GM12891 (cell line): ENCODE results near the gene ZNF440.
"Not testable (repeated sequence)": the region's sequence is repeated elsewhere in the genome, so short reads cannot be mapped to it uniquely, and the experiment has no call there.

Experiments used
- DNase-seq: peaks from one replicate; pipeline ENCODE4 v3.0.0; 2011; ENCODE audit warnings: low spot score; ENCODE audit not compliant: insufficient read length
- FAIRE-seq: peaks from 2 replicates; lab custom pipeline; 2011; peaks lifted over from hg19 to GRCh38; lab: Jason Lieb, UNC
- PAX5 ChIP-seq: IDR thresholded peaks from 2 replicates; pipeline ENCODE4 v1.6.1; 2011; ENCODE audit warnings: low read length, moderate library complexity, mild to moderate bottlenecking; ENCODE audit not compliant: insufficient read depth, severe bottlenecking
- POLR2A ChIP-seq: IDR thresholded peaks from 2 replicates; pipeline ENCODE4 v1.6.1; 2011; ENCODE audit warnings: low read depth, low read length, control low read depth
- POLR2AphosphoS5 ChIP-seq: IDR thresholded peaks from 2 replicates; pipeline ENCODE4 v1.6.1; 2011; ENCODE audit warnings: low read depth, low read length, control low read depth
- POU2F2 ChIP-seq: IDR thresholded peaks from 2 replicates; pipeline ENCODE4 v1.6.1; 2011; ENCODE audit warnings: low read depth, mild to moderate bottlenecking, control low read depth, low read length, moderate library complexity
- SPI1 ChIP-seq: IDR thresholded peaks from 2 replicates; pipeline ENCODE4 v1.6.1; 2011; ENCODE audit warnings: low read depth, low read length, control low read depth
- TAF1 ChIP-seq: IDR thresholded peaks from 2 replicates; pipeline ENCODE4 v1.6.1; 2011; ENCODE audit warnings: low read depth, low read length, control low read depth

Gene ZNF440

GRCh38 chr19:11821474-11822109 lies 7.5 kb downstream of the ZNF440 start:
- no peak for FAIRE-seq
- DNase-seq = no peak

GRCh38 chr19:11828957-11829876 lies 15.1 kb downstream of the ZNF440 start:
- not testable (repeated sequence) for FAIRE-seq, DNase-seq

More at GRCh38 chr19:11821474-11822109, 7.5 kb downstream of the ZNF440 start:
- TF ChIP-seq POLR2A (no peak), SPI1 (no peak), TAF1 (no peak), POU2F2 (no peak), PAX5 (no peak), POLR2AphosphoS5 (no peak)

GRCh38 chr19:11832253-11832912 lies 18.3 kb downstream of the ZNF440 start:
- no peak for TF ChIP-seq POLR2A
- no peak for TF ChIP-seq TAF1
- TF ChIP-seq PAX5 = no peak
- DNase-seq (no peak), FAIRE-seq (no peak)

GRCh38 chr19:11833541-11833940 lies 19.5 kb downstream of the ZNF440 start:
- DNase-seq (no peak), FAIRE-seq (no peak)
- TF ChIP-seq SPI1 (no peak), POLR2AphosphoS5 (no peak)

DNA sequence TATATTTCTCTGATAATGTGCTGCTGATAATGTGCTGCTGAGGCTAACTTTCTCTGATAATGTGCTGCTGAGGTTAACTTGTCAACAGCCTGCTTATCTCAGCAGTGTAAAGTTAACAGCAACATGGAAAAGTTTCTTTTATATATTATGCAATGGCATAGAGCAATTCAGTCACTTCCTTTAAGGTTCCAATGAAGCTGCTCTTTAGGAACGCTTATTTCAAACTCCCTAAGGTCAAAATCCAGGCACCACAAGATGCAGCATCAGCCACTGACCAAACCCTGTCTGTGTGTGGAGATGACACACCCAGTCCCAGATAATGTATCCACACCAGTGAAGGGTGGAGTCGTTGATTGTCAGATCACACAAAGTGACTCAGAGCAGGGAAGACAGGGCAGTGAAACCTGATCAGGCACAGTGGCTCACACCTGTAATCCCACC lies 21.6 kb downstream of the ZNF440 start:
- FAIRE-seq = not testable (repeated sequence)

GRCh38 chr19:11843722-11844121 lies 29.6 kb downstream of the ZNF440 start:
- FAIRE-seq = no peak
- DNase-seq = no peak
- TF ChIP-seq POLR2AphosphoS5 = no peak
- no peak for TF ChIP-seq POLR2A
- no peak for TF ChIP-seq TAF1
- TF ChIP-seq POU2F2 = no peak
- no peak for TF ChIP-seq PAX5
- TF ChIP-seq SPI1 = no peak

More for the DNA sequence above, 21.6 kb downstream of the ZNF440 start:
- DNase-seq = not testable (repeated sequence)

DNA sequence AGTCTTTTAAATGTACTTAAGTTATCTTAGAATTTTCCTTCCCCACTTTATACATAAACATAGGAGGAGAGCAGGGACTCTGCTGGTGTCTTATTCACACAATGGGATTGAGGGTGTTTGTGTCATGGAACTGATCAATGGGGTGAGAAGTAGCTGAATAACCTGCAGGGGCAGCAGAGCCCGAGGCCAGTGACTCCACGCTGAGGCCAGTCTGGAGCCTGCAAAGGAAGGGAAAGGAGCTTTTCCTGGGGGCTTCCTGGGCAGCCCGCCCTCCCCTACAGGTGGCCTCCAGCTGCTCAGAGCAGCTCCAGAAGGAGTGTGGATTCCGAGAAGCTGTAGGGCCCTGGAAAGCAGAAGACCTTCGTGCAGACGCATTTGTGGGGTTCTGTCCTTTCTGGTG lies 33.5 kb downstream of the ZNF440 start:
- not testable (repeated sequence) for DNase-seq, FAIRE-seq

- DNase-seq = no peak
These were observed 34.1 kb downstream of the ZNF440 start for GRCh38 chr19:11848200-11848593.

DNA sequence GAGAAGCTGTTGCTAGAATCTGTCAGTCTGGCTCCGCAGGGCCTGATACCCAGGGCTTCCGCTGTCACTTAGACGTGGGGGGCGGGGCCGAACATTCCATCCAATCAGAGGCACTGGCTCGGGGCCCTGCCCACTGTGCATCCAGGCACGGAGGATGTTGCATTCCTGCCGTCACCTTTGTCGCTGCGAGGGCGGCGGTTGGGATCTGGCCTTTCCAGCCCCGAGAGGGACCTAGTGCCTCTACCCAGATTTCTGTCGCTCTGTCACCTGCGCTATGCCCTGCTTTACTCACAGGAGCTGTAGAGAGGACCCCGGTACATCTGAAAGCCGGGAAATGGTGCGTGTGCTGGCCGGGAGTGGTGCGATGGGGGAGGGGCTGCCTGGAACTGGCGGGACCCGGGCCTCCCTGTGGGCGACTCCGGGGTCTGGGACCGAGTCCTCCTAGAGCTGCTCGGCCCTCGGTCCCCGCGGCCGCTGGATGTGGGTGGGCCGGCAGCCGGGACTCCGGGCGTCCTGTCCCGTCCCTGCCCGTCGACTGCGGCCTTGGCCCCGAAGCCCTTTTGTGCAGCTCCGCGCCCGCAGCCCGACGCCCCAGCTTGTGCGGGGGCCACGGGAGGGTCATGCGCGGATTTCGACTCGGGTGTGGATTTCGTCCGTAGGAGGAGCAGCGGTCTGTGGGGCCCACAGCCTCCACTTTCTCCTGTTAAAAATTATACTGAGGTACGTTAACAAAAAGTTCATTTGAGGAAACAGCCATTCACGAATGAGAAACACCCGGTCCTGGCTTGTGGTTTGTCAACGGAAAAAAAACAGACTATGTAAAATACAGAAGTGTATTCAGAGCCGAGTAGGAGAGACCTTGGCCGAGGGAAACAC lies 34.8 kb downstream of the ZNF440 start, which contains the start of gene ZNF439:
ZNF439 (plus strand) TSS at position 133 of the 876 bp plus-strand sequence; CDS start at position 275, 142 bp downstream.
- FAIRE-seq (peak; percentile 88), DNase-seq (peak; percentile 71)
- TF ChIP-seq SPI1 = peak; percentile 28; the same call in 1 of the 2 replicates
- TF ChIP-seq TAF1 = no peak

More at GRCh38 chr19:11848200-11848593, 34.1 kb downstream of the ZNF440 start:
- FAIRE-seq = no peak
- no peak for TF ChIP-seq POLR2AphosphoS5

GRCh38 chr19:11850289-11850688 lies 36.2 kb downstream of the ZNF440 start:
- not testable (repeated sequence) for DNase-seq, FAIRE-seq

- TF ChIP-seq TAF1 (no peak), POLR2AphosphoS5 (no peak), SPI1 (no peak), POU2F2 (no peak), PAX5 (no peak), POLR2A (no peak)
- DNase-seq (no peak), FAIRE-seq (no peak)
These were observed 39.3 kb downstream of the ZNF440 start for GRCh38 chr19:11853358-11853757.
